Astrocyte (in vitro differentiated cells and primary cell): ENCODE measurements around the gene CLCN6. TPM values are rescaled to one million over a fixed set of nuclear protein-coding genes. Genes with fewer than 3 reads are reported as not detected.

ENCODE experiments used
- DNase-seq: peaks from one replicate; pipeline ENCODE4 v3.0.0-alpha.2; 2010; ENCODE audit warnings: low read depth
- FAIRE-seq: peaks from 2 replicates; lab custom pipeline; 2011; peaks lifted over from hg19 to GRCh38; lab: Jason Lieb, UNC
- H2AFZ ChIP-seq: 2 replicates; pipeline ENCODE4 v1.6.0; 2012; ENCODE audit warnings: low read depth, low read length, inconsistent platforms
- H3K27ac ChIP-seq: 2 replicates; pipeline ENCODE4 v1.5.1; 2011; ENCODE audit warnings: low read depth, low read length, inconsistent platforms
- H3K27me3 ChIP-seq: 2 replicates; pipeline ENCODE4 v1.6.0; 2011; ENCODE audit warnings: low read length, inconsistent platforms; ENCODE audit not compliant: insufficient read depth
- H3K36me3 ChIP-seq: 2 replicates; pipeline ENCODE4 v1.5.1; 2011; ENCODE audit warnings: low read length, inconsistent platforms; ENCODE audit not compliant: insufficient read depth
- H3K4me1 ChIP-seq: 2 replicates; pipeline ENCODE4 v1.5.1; 2011; ENCODE audit warnings: low read length, inconsistent platforms; ENCODE audit not compliant: insufficient read depth
- H3K4me2 ChIP-seq: 2 replicates; pipeline ENCODE4 v1.6.0; 2012; ENCODE audit warnings: low read length, inconsistent platforms
- H3K4me3 ChIP-seq: 2 replicates; pipeline ENCODE4 v1.5.1; 2011; ENCODE audit warnings: low read depth, mild to moderate bottlenecking, low read length, inconsistent platforms; ENCODE audit not compliant: insufficient read depth
- H3K79me2 ChIP-seq: 2 replicates; pipeline ENCODE4 v1.6.0; 2012; ENCODE audit warnings: mild to moderate bottlenecking, low read length, inconsistent platforms; ENCODE audit not compliant: insufficient read depth
- H3K9ac ChIP-seq: 2 replicates; pipeline ENCODE4 v1.6.0; 2012; ENCODE audit warnings: mild to moderate bottlenecking, low read length, inconsistent platforms
- H3K9me3 ChIP-seq: 2 replicates; pipeline ENCODE4 v1.5.1; 2012; ENCODE audit warnings: low read depth, mild to moderate bottlenecking, low read length, inconsistent platforms; ENCODE audit not compliant: insufficient read depth
- H4K20me1 ChIP-seq: 2 replicates; pipeline ENCODE4 v1.6.0; 2012; ENCODE audit warnings: low read length, inconsistent platforms; ENCODE audit not compliant: insufficient read depth
- H3K27ac Mint-ChIP-seq: one replicate; pipeline ENCODE4 v1.8.0; 2021; ENCODE audit warnings: mild to moderate bottlenecking, mixed read lengths; ENCODE audit not compliant: unreplicated experiment
- H3K27me3 Mint-ChIP-seq: one replicate; pipeline ENCODE4 v1.8.0; 2021; ENCODE audit warnings: low read depth, mixed read lengths; ENCODE audit not compliant: unreplicated experiment
- H3K36me3 Mint-ChIP-seq: one replicate; pipeline ENCODE4 v1.8.0; 2021; ENCODE audit warnings: low read depth, mixed read lengths; ENCODE audit not compliant: unreplicated experiment
- H3K4me1 Mint-ChIP-seq: one replicate; pipeline ENCODE4 v1.8.0; 2021; ENCODE audit warnings: low read depth, mixed read lengths; ENCODE audit not compliant: unreplicated experiment
- H3K4me3 Mint-ChIP-seq: one replicate; pipeline ENCODE4 v1.8.0; 2021; ENCODE audit warnings: mild to moderate bottlenecking, moderate library complexity, mixed read lengths; ENCODE audit not compliant: unreplicated experiment
- H3K9me3 Mint-ChIP-seq: one replicate; pipeline ENCODE4 v1.8.0; 2021; ENCODE audit warnings: mild to moderate bottlenecking, mixed read lengths; ENCODE audit not compliant: unreplicated experiment
- EZH2 ChIP-seq: IDR thresholded peaks from 2 replicates; pipeline ENCODE4 v1.6.1; 2012; ENCODE audit warnings: mild to moderate bottlenecking, low read length, inconsistent platforms; ENCODE audit not compliant: insufficient read depth
- total RNA-seq: library from RNA; stranded (reverse); gene quantifications from 2 replicates; pipeline ENCODE4 v1.2.1, GENCODE V29; 2021
- TF ChIP-seq, protein P1 (sequence below): IDR thresholded peaks from 2 replicates; pipeline ENCODE4 v1.5.1; 2011; ENCODE audit warnings: low read depth, mild to moderate bottlenecking, inconsistent platforms, low read length, moderate library complexity; ENCODE audit not compliant: insufficient read depth

The CLCN6 gene
- total RNA-seq, 1 donor from 2014 or later, result 22.4 TPM

DNA sequence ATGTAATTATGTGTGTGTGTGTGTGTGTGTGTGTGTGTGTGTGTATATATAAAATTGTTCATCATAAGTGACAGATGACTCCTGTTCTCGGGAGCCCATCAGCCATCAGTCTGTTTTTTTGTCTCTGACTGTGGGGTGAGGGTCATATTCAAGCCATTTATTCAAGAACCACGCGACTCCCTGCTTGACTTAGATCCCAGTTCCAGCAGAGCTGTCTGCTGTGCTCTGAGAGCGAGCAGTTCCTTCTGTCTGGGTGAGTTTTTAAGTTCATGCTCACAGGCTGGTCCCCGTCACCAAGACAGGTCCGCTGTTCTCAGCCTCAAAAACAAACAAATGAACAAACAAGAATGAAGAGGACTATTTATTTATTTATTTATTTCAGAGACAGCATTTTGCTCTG lies 71.1 kb downstream of the CLCN6 start:
- TF ChIP-seq, protein P1, sequence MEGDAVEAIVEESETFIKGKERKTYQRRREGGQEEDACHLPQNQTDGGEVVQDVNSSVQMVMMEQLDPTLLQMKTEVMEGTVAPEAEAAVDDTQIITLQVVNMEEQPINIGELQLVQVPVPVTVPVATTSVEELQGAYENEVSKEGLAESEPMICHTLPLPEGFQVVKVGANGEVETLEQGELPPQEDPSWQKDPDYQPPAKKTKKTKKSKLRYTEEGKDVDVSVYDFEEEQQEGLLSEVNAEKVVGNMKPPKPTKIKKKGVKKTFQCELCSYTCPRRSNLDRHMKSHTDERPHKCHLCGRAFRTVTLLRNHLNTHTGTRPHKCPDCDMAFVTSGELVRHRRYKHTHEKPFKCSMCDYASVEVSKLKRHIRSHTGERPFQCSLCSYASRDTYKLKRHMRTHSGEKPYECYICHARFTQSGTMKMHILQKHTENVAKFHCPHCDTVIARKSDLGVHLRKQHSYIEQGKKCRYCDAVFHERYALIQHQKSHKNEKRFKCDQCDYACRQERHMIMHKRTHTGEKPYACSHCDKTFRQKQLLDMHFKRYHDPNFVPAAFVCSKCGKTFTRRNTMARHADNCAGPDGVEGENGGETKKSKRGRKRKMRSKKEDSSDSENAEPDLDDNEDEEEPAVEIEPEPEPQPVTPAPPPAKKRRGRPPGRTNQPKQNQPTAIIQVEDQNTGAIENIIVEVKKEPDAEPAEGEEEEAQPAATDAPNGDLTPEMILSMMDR, result no peak
- no peak for TF ChIP-seq EZH2
- Mint-ChIP-seq H3K36me3 (no peaks in the 10 kb centered on the region), H3K4me3 (no peak overlapping the region), H3K9me3 (no peaks in the 10 kb centered on the region), H3K27me3 (peaks cover 33% of the 10 kb centered on the region), H3K27ac (peak overlapping the region; percentile 9), H3K4me1 (no peaks in the 10 kb centered on the region)
- Histone ChIP-seq H3K79me2 (no peaks in the 10 kb centered on the region), H2AFZ (no peak overlapping the region), H3K4me2 (no peak overlapping the region), H4K20me1 (no peaks in the 10 kb centered on the region), H3K9ac (no peak overlapping the region), H3K9me3 (no peaks in the 10 kb centered on the region), H3K36me3 (no peaks in the 10 kb centered on the region), H3K4me3 (no peak overlapping the region), H3K27me3 (peaks cover 12% of the 10 kb centered on the region), H3K27ac (no peak overlapping the region), H3K4me1 (no peaks in the 10 kb centered on the region)
- FAIRE-seq (no peak), DNase-seq (no peak)

DNA sequence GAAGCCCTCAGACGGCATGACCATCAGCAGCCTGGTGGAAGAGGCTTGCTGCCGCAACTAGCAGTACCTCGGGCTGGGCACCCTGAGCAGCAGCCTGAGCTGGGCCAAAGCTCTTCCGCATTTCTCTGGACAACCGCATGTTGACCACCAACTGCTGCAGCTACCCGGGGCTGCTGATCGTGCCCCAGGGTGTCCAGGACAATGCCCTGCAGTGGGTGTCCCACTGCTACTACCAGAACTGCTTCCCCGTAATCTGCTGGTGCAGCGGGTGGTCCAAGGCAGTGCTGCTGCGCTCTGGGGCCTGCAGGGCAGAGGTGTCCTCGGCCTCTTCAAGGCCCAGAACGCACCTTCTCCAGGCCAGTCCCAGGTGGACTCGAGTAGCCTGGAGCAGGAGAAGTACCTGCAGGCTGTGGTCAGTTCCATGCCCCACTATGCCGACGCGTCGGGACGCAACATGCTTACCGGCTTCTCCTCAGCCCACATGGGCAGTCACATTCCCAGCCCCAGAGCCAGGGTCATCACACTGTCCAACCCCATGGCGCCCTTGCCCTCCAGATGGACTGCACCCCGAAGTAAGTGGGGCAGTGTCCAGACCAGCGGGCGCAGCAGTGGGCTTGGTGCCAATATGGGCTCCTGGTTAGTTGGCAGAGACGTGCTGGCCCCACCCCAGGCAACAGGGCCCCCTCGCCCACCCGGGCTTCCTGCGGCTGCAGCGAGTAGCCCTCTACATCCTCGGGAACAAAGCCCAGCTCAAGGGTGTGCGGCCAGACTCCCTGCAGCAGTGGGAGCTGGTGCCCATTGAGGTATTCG lies 72.3 kb downstream of the CLCN6 start:
- DNase-seq, result no peak
- Histone ChIP-seq H3K4me1 (no peaks in the 10 kb centered on the region), H3K27ac (no peak overlapping the region), H3K4me2 (no peak overlapping the region), H3K36me3 (no peaks in the 10 kb centered on the region), H3K9me3 (no peaks in the 10 kb centered on the region), H4K20me1 (no peaks in the 10 kb centered on the region), H3K9ac (no peak overlapping the region), H2AFZ (no peak overlapping the region), H3K79me2 (no peaks in the 10 kb centered on the region), H3K27me3 (peaks cover 12% of the 10 kb centered on the region), H3K4me3 (no peak overlapping the region)
- Mint-ChIP-seq H3K27me3 (peaks cover 30% of the 10 kb centered on the region), H3K9me3 (no peaks in the 10 kb centered on the region), H3K4me1 (peaks cover 4% of the 10 kb centered on the region), H3K36me3 (no peaks in the 10 kb centered on the region), H3K27ac (no peak overlapping the region), H3K4me3 (no peak overlapping the region)
- TF ChIP-seq, protein P1, result no peak
- no peak for TF ChIP-seq EZH2
- FAIRE-seq, result no peak

DNA sequence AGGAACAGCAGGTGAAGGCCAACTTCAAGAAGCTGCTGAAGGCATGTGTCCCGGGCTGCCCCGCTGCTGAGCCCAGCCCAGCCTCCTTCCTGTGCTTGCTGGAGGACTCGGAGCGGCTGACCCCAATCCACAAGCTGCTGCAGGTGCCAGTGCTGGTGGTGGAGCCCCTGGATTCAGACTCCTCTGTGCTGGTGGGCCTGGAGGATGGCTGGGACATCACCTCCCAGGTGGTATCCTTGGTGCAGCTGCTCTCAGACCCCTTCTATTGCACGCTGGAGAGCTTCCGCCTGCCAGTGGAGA lies 72.8 kb downstream of the CLCN6 start:
- TF ChIP-seq, protein P1, result no peak
- TF ChIP-seq EZH2, result no peak
- Histone ChIP-seq H3K4me1 (no peaks in the 10 kb centered on the region), H3K27ac (no peak overlapping the region), H3K9me3 (no peaks in the 10 kb centered on the region), H3K4me3 (no peak overlapping the region), H3K27me3 (peaks cover 10% of the 10 kb centered on the region), H2AFZ (no peak overlapping the region), H3K79me2 (no peaks in the 10 kb centered on the region), H3K9ac (no peak overlapping the region), H3K36me3 (no peaks in the 10 kb centered on the region), H3K4me2 (no peak overlapping the region), H4K20me1 (no peaks in the 10 kb centered on the region)
- Mint-ChIP-seq H3K27ac (no peak overlapping the region), H3K9me3 (no peaks in the 10 kb centered on the region), H3K27me3 (peaks cover 30% of the 10 kb centered on the region), H3K4me1 (peaks cover 4% of the 10 kb centered on the region), H3K36me3 (no peaks in the 10 kb centered on the region), H3K4me3 (no peak overlapping the region)
- DNase-seq (no peak), FAIRE-seq (no peak)
